K562 (cell line): ENCODE data around the gene GPR75. TPM values are rescaled to one million over a fixed set of nuclear protein-coding genes. Genes with fewer than 3 reads are reported as not detected.
A peak's percentile ranks its signal among the peaks of the same experiment; 100 is the strongest.

Experiments used
- ATAC-seq: fragments of 200-7000 bp; cut with Tn5 transposase; 3 replicates; pipeline ENCODE4 v1.9.1; 2020; ENCODE audit warnings: moderate library complexity
- BruUV-seq: library from RNA; stranded (reverse); fragments of 400-500 nt; replicated peaks from 2 replicates; lab custom pipeline; 2021; lab: Mats Ljungman, UMichigan
- CTCF ChIA-PET: fragments of 300-600 bp; formaldehyde crosslinking; extraction: SDS; loops from one replicate; lab custom pipeline; 2021; ENCODE audit warnings: low intra/inter-chr PET ratio; lab: Yijun Ruan, JAX
- POLR2A ChIA-PET: fragments of 300-600, 350-650 bp; sonication (Branson Sonifier 250); formaldehyde crosslinking; extraction: SDS; loops from one replicate; lab custom pipeline; 2021; ENCODE audit warnings: antibody characterized with exemption, inconsistent platforms; lab: Yijun Ruan, JAX
- DNase-seq, 4 experiments: peaks; one replicate each; pipeline versions ENCODE4 v3.0.0 to v3.0.0-alpha.2; 2011 to 2018; ENCODE audit warnings: low spot score in 3 of 4, mixed read lengths in 3 of 4; ENCODE audit errors: extremely low read depth in 1 of 4
- FAIRE-seq: peaks from 2 replicates; lab custom pipeline; 2011; peaks lifted over from hg19 to GRCh38; lab: Jason Lieb, UNC
- H2AFZ ChIP-seq: 2 replicates; pipeline ENCODE4 v1.6.0; 2011; ENCODE audit warnings: low read depth, low read length, control low read depth, inconsistent platforms
- H3K27ac ChIP-seq: fragments of 200-600 bp; 3 replicates; pipeline ENCODE4 v1.8.0; 2011; ENCODE audit warnings: low read depth, mild to moderate bottlenecking, control low read depth, inconsistent platforms, low read length, moderate library complexity, mixed read lengths; ENCODE audit errors: extremely low read depth
- H3K27me3 ChIP-seq, 2 experiments: fragments of 300-600 bp in 1 of 2; 2 replicates in 1 of 2; 3 replicates in 1 of 2; pipeline versions ENCODE4 v1.6.0 to v1.8.0; 2011; ENCODE audit warnings: inconsistent platforms in 2 of 2, low read length in 2 of 2, mild to moderate bottlenecking in 1 of 2, mixed read lengths in 1 of 2, moderate library complexity in 1 of 2; ENCODE audit not compliant: control insufficient read depth in 2 of 2, insufficient read depth in 2 of 2
- H3K36me3 ChIP-seq: fragments of 300-600 bp; 3 replicates; pipeline ENCODE4 v1.8.0; 2011; ENCODE audit warnings: mild to moderate bottlenecking, low read length, inconsistent platforms; ENCODE audit not compliant: control insufficient read depth, insufficient read depth
- H3K4me1 ChIP-seq, 2 experiments: fragments of 200-600 bp in 1 of 2; replicated peaks in 1 of 2; 2 replicates in 1 of 2; 3 replicates in 1 of 2; pipeline versions ENCODE4 v1.5.1 to v1.8.0; 2011; ENCODE audit warnings: inconsistent platforms in 2 of 2, low read length in 2 of 2, mild to moderate bottlenecking in 1 of 2, mixed read lengths in 1 of 2, moderate library complexity in 1 of 2; ENCODE audit not compliant: control insufficient read depth in 2 of 2, insufficient read depth in 2 of 2
- H3K4me2 ChIP-seq: 2 replicates; pipeline ENCODE4 v1.6.1; 2011; ENCODE audit warnings: low read length, control low read depth, inconsistent platforms, mixed read lengths; ENCODE audit not compliant: insufficient read depth
- H3K4me3 ChIP-seq: fragments of 200-600 bp; sonication (generic), shearing (Covaris generic); 2 replicates; pipeline ENCODE4 v1.5.1; 2016; ENCODE audit warnings: control low read depth, inconsistent platforms
- H3K79me2 ChIP-seq: fragments of 200-600 bp; 3 replicates; pipeline ENCODE4 v1.8.0; 2011; ENCODE audit warnings: low read length, inconsistent platforms; ENCODE audit not compliant: control insufficient read depth, insufficient read depth
- H3K9ac ChIP-seq, 2 experiments: 2 replicates each; pipeline versions ENCODE4 v1.6.0 to v1.6.1; 2011; ENCODE audit warnings: low read depth in 2 of 2, low read length in 2 of 2, control low read depth in 1 of 2, inconsistent platforms in 1 of 2, mild to moderate bottlenecking in 1 of 2, mixed read lengths in 1 of 2; ENCODE audit not compliant: insufficient read depth in 1 of 2
- H3K9me1 ChIP-seq: one replicate; pipeline ENCODE4 v1.6.0; 2011; ENCODE audit warnings: inconsistent platforms, mild to moderate bottlenecking, low read length, moderate library complexity; ENCODE audit not compliant: control insufficient read depth, insufficient read depth
- H3K9me3 ChIP-seq: replicated peaks from 2 replicates; pipeline ENCODE4 v1.5.1; 2011; ENCODE audit warnings: low read depth, low read length, inconsistent platforms; ENCODE audit not compliant: control insufficient read depth, insufficient read depth
- H4K20me1 ChIP-seq: replicated peaks from 2 replicates; pipeline ENCODE4 v1.6.1; 2011; ENCODE audit warnings: low read length, inconsistent platforms, mixed read lengths; ENCODE audit not compliant: control insufficient read depth, insufficient read depth
- ASH1L ChIP-seq: fragments of 450-650 bp; IDR thresholded peaks from 2 replicates; pipeline ENCODE4 v1.6.1; 2018; ENCODE audit warnings: borderline replicate concordance, mild to moderate bottlenecking, low read depth; ENCODE audit not compliant: partially characterized antibody
- C11orf30 ChIP-seq: fragments of 450-650 bp; IDR thresholded peaks from 2 replicates; pipeline ENCODE4 v1.6.1; 2016; ENCODE audit warnings: low read depth, mild to moderate bottlenecking
- GABPB1 ChIP-seq: sonication (generic); formaldehyde crosslinking; IDR thresholded peaks from 2 replicates; pipeline ENCODE4 v1.8.0; 2022; ENCODE audit warnings: mild to moderate bottlenecking, missing genetic modification reagents
- MAFF ChIP-seq: IDR thresholded peaks from 2 replicates; pipeline ENCODE4 v1.6.1; 2012; ENCODE audit warnings: low read length, improper control_type of control experiment
- MAFG ChIP-seq: fragments of 450-650 bp; conservative IDR thresholded peaks from 2 replicates; pipeline ENCODE4 v1.6.1; 2016; ENCODE audit warnings: missing genetic modification characterization, missing compliant biosample characterization
- MAFK ChIP-seq: IDR thresholded peaks from 2 replicates; pipeline ENCODE4 v1.6.1; 2011; ENCODE audit warnings: low read length, improper control_type of control experiment
- NFE2L1 ChIP-seq: fragments of 450-650 bp; IDR thresholded peaks from 2 replicates; pipeline ENCODE4 v1.6.1; 2016; ENCODE audit warnings: missing genetic modification characterization, low read depth, mild to moderate bottlenecking, missing compliant biosample characterization, moderate library complexity, borderline replicate concordance
- SNIP1 ChIP-seq: fragments of 450-650 bp; IDR thresholded peaks from 2 replicates; pipeline ENCODE4 v1.7.1; 2017; ENCODE audit warnings: low read depth, mild to moderate bottlenecking
- ZNF121 ChIP-seq: sonication (generic); formaldehyde crosslinking; conservative IDR thresholded peaks from 2 replicates; pipeline ENCODE4 v1.8.0; 2022; ENCODE audit warnings: missing genetic modification reagents
- ZNF316 ChIP-seq: fragments of 450-650 bp; IDR thresholded peaks from 2 replicates; pipeline ENCODE4 v1.6.1; 2016
- WGBS: fragments of 100-300 bp; shearing (Covaris generic); methylation state at CpG from one replicate; pipeline ENCODE4 v1.1.6; 2016; ENCODE audit warnings: low coverage, mixed read lengths; ENCODE audit not compliant: insufficient coverage; ENCODE audit errors: missing lambda C conversion rate; 5-methylcytosine and 5-hydroxymethylcytosine counted together
- in situ Hi-C: fragments of 300-500 bp; cut with MboI; formaldehyde crosslinking; loops from 4 replicates; pipeline ENCODE4 v1.15.0; 2018; ENCODE audit warnings: inconsistent platforms, mixed read lengths
- intact Hi-C: fragments of 100-400 bp; cut with micrococcal nuclease; formaldehyde crosslinking; loops from 2 replicates; pipeline ENCODE4 v1.14.2; 2022
- polyA plus RNA-seq, 8 experiments: library from polyadenylated mRNA; depleted of rRNA in 4 of 8; stranded (reverse) in 5 of 8; unstranded in 3 of 8; fragments of >200 nt; fragmentation: Nextera tagmentation in 2 of 8; fragmentation: Illumina TruSeq in 1 of 8; extraction: Ambion mirVana in 2 of 8; extraction: Trizol in 1 of 8; gene quantifications; 2 replicates each; pipeline versions ENCODE4 v1.2.1 to v1.2.3, GENCODE V29; 2011 to 2014; ENCODE audit warnings: inconsistent platforms in 1 of 8, missing spikeins in 1 of 8
- total RNA-seq, 7 experiments: library from RNA; depleted of rRNA in 6 of 7; stranded (reverse); fragments of >200 nt in 6 of 7; fragmentation: Illumina TruSeq in 2 of 7; extraction: Trizol in 2 of 7; gene quantifications; 2 replicates each; pipeline versions ENCODE4 v1.2.1 to v1.2.3, GENCODE V29; 2011 to 2021; ENCODE audit warnings: low replicate concordance in 1 of 7

GPR75 gene
- total and polyA plus RNA-seq, 9 of the 15 experiments (the other 6 are each of a cell fraction or from before 2014, with no cell fraction given): 0.10 to 3.9 (median 2.3) TPM

GRCh38 chr2:53852532-53852931 lies 7.2 kb downstream of the GPR75 start:
- Histone ChIP-seq H3K9me1 (no peaks in the 10 kb centered on the region), H3K4me2 (no peak overlapping the region), H3K9me3 (no peaks in the 10 kb centered on the region), H3K4me3 (no peak overlapping the region), H3K4me1 (no peaks in the 10 kb centered on the region), H3K27me3 (no peaks in the 10 kb centered on the region), H2AFZ (no peak overlapping the region), H3K27ac (no peak overlapping the region), H3K36me3 (peaks cover 21% of the 10 kb centered on the region; the same call in 2 of the 3 replicates), H3K9ac (no peak overlapping the region), H4K20me1 (no peaks in the 10 kb centered on the region), H3K79me2 (no peaks in the 10 kb centered on the region)
- in situ Hi-C loops: no loop called here
- 87% methylated on average over 4 of the region's 4 CpGs for WGBS
- DNase-seq: no peak
- TF ChIP-seq C11orf30 (peak; percentile 69), ZNF316 (peak; percentile 90), NFE2L1 (tag) (no peak), MAFG (peak; percentile 67), ASH1L (no peak), ZNF121 (CRISPR knock-in tag) (0 out of 2 replicates have a peak, but pooled peaks have one; percentile 27), MAFK (peak; percentile 48; the same call in 1 of the 2 replicates), GABPB1 (no peak), SNIP1 (no peak), MAFF (0 out of 2 replicates have a peak, but pooled peaks have one; percentile 25)
- POLR2A ChIA-PET: no interaction called here
- CTCF ChIA-PET: no interaction called here
- ATAC-seq: no peak
- no peak for FAIRE-seq
- intact Hi-C loops: no loop called here
- BruUV-seq: no TSS peak
